IMR-90 (cell line): Measurements from ENCODE around the gene PRKCH. TPM values are rescaled to one million over a fixed set of nuclear protein-coding genes. Genes with fewer than 3 reads are reported as not detected.

ENCODE experiments used
- ATAC-seq: fragments of 200-7000 bp; cut with Tn5 transposase; 2 replicates; pipeline ENCODE4 v1.9.1; 2020; ENCODE audit warnings: low read depth, mild to moderate bottlenecking, moderate library complexity
- BruUV-seq: library from RNA; stranded (reverse); fragments of 400-500 nt; replicated peaks from 2 replicates; lab custom pipeline; 2021; lab: Mats Ljungman, UMichigan
- CTCF ChIA-PET: fragments of 300-600 bp; formaldehyde crosslinking; extraction: SDS; loops from one replicate; lab custom pipeline; 2021; ENCODE audit warnings: antibody characterized with exemption; lab: Yijun Ruan, JAX
- POLR2A ChIA-PET: fragments of 300-600 bp; sonication (Branson Sonifier 250); formaldehyde crosslinking; loops from one replicate; lab custom pipeline; 2022; ENCODE audit warnings: antibody characterized with exemption; ENCODE audit not compliant: unreplicated experiment; lab: Charles Lee
- DNase-seq: peaks from one replicate; pipeline ENCODE4 v3.0.0; 2013
- H2AFZ ChIP-seq: replicated peaks from 2 replicates; pipeline ENCODE3; 2013; ENCODE audit warnings: low read length, mild to moderate bottlenecking; ENCODE audit not compliant: poor library complexity
- H2AK5ac ChIP-seq: 2 replicates; pipeline ENCODE4 v1.6.1; 2013; ENCODE audit warnings: low read depth, low read length, inconsistent platforms
- H2AK9ac ChIP-seq: replicated peaks from 2 replicates; pipeline ENCODE3; 2013; ENCODE audit warnings: mild to moderate bottlenecking, low read depth, low read length, moderate library complexity; ENCODE audit not compliant: poor library complexity
- H2BK120ac ChIP-seq: 2 replicates; pipeline ENCODE4 v1.6.1; 2013; ENCODE audit warnings: low read depth, low read length, inconsistent platforms
- H2BK15ac ChIP-seq: 3 replicates; pipeline ENCODE4 v1.6.1; 2013; ENCODE audit warnings: low read depth, low read length, inconsistent platforms
- H2BK20ac ChIP-seq: 2 replicates; pipeline ENCODE4 v1.6.1; 2013; ENCODE audit warnings: low read depth, mild to moderate bottlenecking, inconsistent platforms, low read length, moderate library complexity
- H2BK5ac ChIP-seq: 2 replicates; pipeline ENCODE4 v1.6.1; 2013; ENCODE audit warnings: mild to moderate bottlenecking, low read depth, low read length, inconsistent platforms; ENCODE audit not compliant: poor library complexity, severe bottlenecking
- H3K14ac ChIP-seq: replicated peaks from 2 replicates; pipeline ENCODE4 v1.6.1; 2013; ENCODE audit warnings: low read depth, low read length, inconsistent platforms
- H3K18ac ChIP-seq: 2 replicates; pipeline ENCODE4 v1.6.1; 2013; ENCODE audit warnings: low read depth, low read length, control low read depth
- H3K23ac ChIP-seq: 2 replicates; pipeline ENCODE4 v1.6.1; 2013; ENCODE audit warnings: low read depth, low read length, inconsistent platforms
- H3K27ac ChIP-seq: 2 replicates; pipeline ENCODE4 v1.5.1; 2013; ENCODE audit warnings: mild to moderate bottlenecking, control low read depth, low read length; ENCODE audit not compliant: insufficient read depth
- H3K27me3 ChIP-seq: 2 replicates; pipeline ENCODE4 v1.6.1; 2013; ENCODE audit warnings: low read length; ENCODE audit not compliant: control insufficient read depth, insufficient read depth
- H3K36me3 ChIP-seq: 2 replicates; pipeline ENCODE4 v1.6.1; 2013; ENCODE audit warnings: low read length, mixed read lengths; ENCODE audit not compliant: control insufficient read depth, insufficient read depth
- H3K4ac ChIP-seq: 2 replicates; pipeline ENCODE4 v1.6.1; 2013; ENCODE audit warnings: low read depth, low read length, inconsistent platforms
- H3K4me1 ChIP-seq: 2 replicates; pipeline ENCODE4 v1.6.1; 2013; ENCODE audit warnings: low read length, mixed read lengths; ENCODE audit not compliant: control insufficient read depth, insufficient read depth
- H3K4me2 ChIP-seq: 2 replicates; pipeline ENCODE4 v1.6.1; 2013; ENCODE audit warnings: low read depth, mild to moderate bottlenecking, control low read depth, low read length, moderate library complexity
- H3K4me3 ChIP-seq: 2 replicates; pipeline ENCODE4 v1.5.1; 2013; ENCODE audit warnings: low read depth, mild to moderate bottlenecking, control low read depth, low read length, moderate library complexity; ENCODE audit not compliant: insufficient read depth
- H3K56ac ChIP-seq: 2 replicates; pipeline ENCODE4 v1.6.1; 2013; ENCODE audit warnings: low read length, inconsistent platforms; ENCODE audit not compliant: insufficient read depth; ENCODE audit errors: extremely low read depth
- H3K79me1 ChIP-seq, 2 experiments: 2 replicates each; pipeline ENCODE4 v1.6.1; 2013; ENCODE audit warnings: low read length in 2 of 2, inconsistent platforms in 1 of 2, low read depth in 1 of 2
- H3K9ac ChIP-seq: 2 replicates; pipeline ENCODE4 v1.6.1; 2013; ENCODE audit warnings: low read depth, low read length, control low read depth
- H3K9me1 ChIP-seq: 2 replicates; pipeline ENCODE4 v1.6.1; 2013; ENCODE audit warnings: low read length, inconsistent platforms; ENCODE audit not compliant: insufficient read depth
- H3K9me3 ChIP-seq: 2 replicates; pipeline ENCODE4 v1.6.1; 2013; ENCODE audit warnings: low read length; ENCODE audit not compliant: control insufficient read depth, insufficient read depth
- H4K20me1 ChIP-seq: 2 replicates; pipeline ENCODE4 v1.6.1; 2013; ENCODE audit warnings: low read length, inconsistent platforms; ENCODE audit not compliant: insufficient read depth
- H4K5ac ChIP-seq: 2 replicates; pipeline ENCODE4 v1.6.1; 2013; ENCODE audit warnings: mild to moderate bottlenecking, low read depth, low read length, control low read depth
- H4K8ac ChIP-seq, 2 experiments: 2 replicates each; pipeline ENCODE4 v1.6.1; 2013; ENCODE audit warnings: low read depth in 2 of 2, low read length in 2 of 2, control low read depth in 1 of 2, inconsistent platforms in 1 of 2
- H4K91ac ChIP-seq: 2 replicates; pipeline ENCODE4 v1.6.1; 2013; ENCODE audit warnings: low read depth, low read length, inconsistent platforms; ENCODE audit not compliant: insufficient read depth
- CTCF ChIP-seq: conservative IDR thresholded peaks from 2 replicates; pipeline ENCODE4 v1.5.1; 2012; ENCODE audit warnings: mild to moderate bottlenecking, low read depth, low read length, improper control_type of control experiment
- ELK1 ChIP-seq: fragments of 150-350 bp; IDR thresholded peaks from 2 replicates; pipeline ENCODE4 v1.6.1; 2016; ENCODE audit warnings: low read depth, mild to moderate bottlenecking, low read length, moderate library complexity, borderline replicate concordance
- MAFK ChIP-seq: IDR thresholded peaks from 2 replicates; pipeline ENCODE4 v1.6.1; 2012; ENCODE audit warnings: low read depth, low read length, improper control_type of control experiment
- RAD21 ChIP-seq: IDR thresholded peaks from 2 replicates; pipeline ENCODE4 v1.6.1; 2012; ENCODE audit warnings: low read length, improper control_type of control experiment
- WGBS, 2 experiments: methylation state at CpG; one replicate each; pipeline versions ENCODE4 v1.1.5 to v1.1.7; 2013; ENCODE audit warnings: missing lambda C conversion rate in 2 of 2; ENCODE audit not compliant: insufficient read length in 1 of 2; ENCODE audit errors: extremely low coverage in 2 of 2; 5-methylcytosine and 5-hydroxymethylcytosine counted together
- dilution Hi-C: fragments of 300-500 bp; cut with HindIII; formaldehyde crosslinking; loops from one replicate; pipeline ENCODE4 v1.14.3; 2018; ENCODE audit warnings: low sequenced_read_pairs; ENCODE audit not compliant: unreplicated experiment
- in situ Hi-C: fragments of 300-500 bp; cut with MboI; formaldehyde crosslinking; loops from 3 replicates; pipeline ENCODE4 v1.14.3; 2019; ENCODE audit warnings: low sequenced_read_pairs, inconsistent platforms, mixed read lengths
- intact Hi-C: fragments of 100-400 bp; cut with micrococcal nuclease; formaldehyde crosslinking; loops from 2 replicates; pipeline ENCODE4 v1.10.0; 2022
- polyA plus RNA-seq, 3 experiments: library from polyadenylated mRNA; depleted of rRNA; stranded (reverse); fragments of >200 nt; gene quantifications; 2 replicates each; pipeline ENCODE4 v1.2.3, GENCODE V29; 2012; ENCODE audit warnings: low replicate concordance in 1 of 3
- total RNA-seq: library from RNA; depleted of rRNA; stranded (reverse); fragments of >200 nt; gene quantifications from 2 replicates; pipeline ENCODE4 v1.2.3, GENCODE V29; 2012

The PRKCH gene
- total and polyA plus RNA-seq, 2 of the 4 experiments (the other 2 are of a cell fraction) = 1.6 to 2.3 TPM

GRCh38 chr14:61408498-61408897, 87.1 kb downstream of the PRKCH start:
- H3K14ac ChIP-seq = no peak overlapping the region
- no peak overlapping the region for H3K4me3 ChIP-seq
- TF ChIP-seq CTCF (no peak), ELK1 (no peak), RAD21 (no peak), MAFK (no peak)
- no peak overlapping the region for H2BK20ac ChIP-seq
- no peak overlapping the region for H2AFZ ChIP-seq
- no peak for DNase-seq
- no peak overlapping the region for H3K18ac ChIP-seq
- ATAC-seq = no peak
- peaks cover 41% of the 10 kb centered on the region for H3K27me3 ChIP-seq
- H3K9me3 ChIP-seq = no peaks in the 10 kb centered on the region
- H4K8ac ChIP-seq = no peak overlapping the region
- H3K79me1 ChIP-seq = no peaks in the 10 kb centered on the region
- ChIA-PET POLR2A (no interaction called here), CTCF (no interaction called here)
- H4K5ac ChIP-seq = no peak overlapping the region
- H3K9ac ChIP-seq = no peak overlapping the region
- no peak overlapping the region for H4K91ac ChIP-seq
- intact Hi-C loops (no loop called here), dilution Hi-C loops (no loop called here), in situ Hi-C loops (no loop called here)
- H3K23ac ChIP-seq = no peak overlapping the region
- no peak overlapping the region for H3K4me2 ChIP-seq
- BruUV-seq = no TSS peak
- no peak overlapping the region for H3K27ac ChIP-seq
- H2BK5ac ChIP-seq = no peak overlapping the region
- H2BK15ac ChIP-seq = no peak overlapping the region
- H3K9me1 ChIP-seq = no peaks in the 10 kb centered on the region; the same call in 1 of the 2 replicates
- H4K20me1 ChIP-seq = no peaks in the 10 kb centered on the region
- WGBS, 2 experiments = 100% methylated on average over 1 of the region's 6 CpGs; no CpG with 5 or more reads in 1 of the 2 experiments
- no peak overlapping the region for H3K4ac ChIP-seq
- no peak overlapping the region for H2AK5ac ChIP-seq
- H3K56ac ChIP-seq = no peak overlapping the region
- H3K36me3 ChIP-seq = no peaks in the 10 kb centered on the region
- no peaks in the 10 kb centered on the region for H3K4me1 ChIP-seq
- no peak overlapping the region for H2AK9ac ChIP-seq
- H2BK120ac ChIP-seq = no peak overlapping the region
